Activated naive CD8-positive, alpha-beta T cell treated with anti-CD3 and anti-CD28 coated beads for 36 hours (primary cell): ENCODE data around the gene WDR37. TPM values are rescaled to one million over a fixed set of nuclear protein-coding genes. Genes with fewer than 3 reads are reported as not detected.
"Not testable (repeated sequence)": the region's sequence is repeated elsewhere in the genome, so short reads cannot be mapped to it uniquely, and the experiment has no call there.

ENCODE experiments used
- DNase-seq: peaks from one replicate; pipeline ENCODE4 v3.0.0; 2021
- H3K27ac Mint-ChIP-seq: one replicate; pipeline ENCODE4 v1.8.0; 2022; ENCODE audit warnings: mild to moderate bottlenecking, moderate library complexity, mixed read lengths
- H3K27me3 Mint-ChIP-seq: one replicate; pipeline ENCODE4 v1.8.0; 2022; ENCODE audit warnings: mild to moderate bottlenecking, mixed read lengths
- H3K36me3 Mint-ChIP-seq: one replicate; pipeline ENCODE4 v1.8.0; 2021; ENCODE audit warnings: mild to moderate bottlenecking, mixed read lengths
- H3K4me1 Mint-ChIP-seq: one replicate; pipeline ENCODE4 v1.8.0; 2021; ENCODE audit warnings: mixed read lengths
- H3K4me3 Mint-ChIP-seq: one replicate; pipeline ENCODE4 v1.8.0; 2022; ENCODE audit warnings: mild to moderate bottlenecking, moderate library complexity, mixed read lengths
- H3K9me3 Mint-ChIP-seq: one replicate; pipeline ENCODE4 v1.8.0; 2022; ENCODE audit warnings: mixed read lengths
- total RNA-seq, 2 experiments: library from RNA; stranded (reverse); gene quantifications; one replicate each; pipeline ENCODE4 v1.2.3, GENCODE V29; 2021

Gene WDR37
- total RNA-seq, 2 experiments from 2014 or later, result 14.0 to 14.2 TPM

- H3K36me3 Mint-ChIP-seq, result peaks cover 53% of the 10 kb centered on the region
- H3K9me3 Mint-ChIP-seq, result peaks cover 2% of the 10 kb centered on the region
- H3K27ac Mint-ChIP-seq, result peak overlapping the region; percentile 96
Observed at GRCh38 chr10:1049425-1049958, 6.7 kb upstream of the WDR37 start.

GRCh38 chr10:1050145-1050544, 6.0 kb upstream of the WDR37 start:
- peaks cover 2% of the 10 kb centered on the region for H3K9me3 Mint-ChIP-seq
- H3K27ac Mint-ChIP-seq, result peak overlapping the region; percentile 96
- H3K27me3 Mint-ChIP-seq, result no peaks in the 10 kb centered on the region
- H3K36me3 Mint-ChIP-seq, result peaks cover 49% of the 10 kb centered on the region
- H3K4me3 Mint-ChIP-seq, result peak overlapping the region; percentile 97
- no peak for DNase-seq
- H3K4me1 Mint-ChIP-seq, result peaks cover 57% of the 10 kb centered on the region

More at GRCh38 chr10:1049425-1049958, 6.7 kb upstream of the WDR37 start:
- no peak for DNase-seq
- Mint-ChIP-seq H3K4me1 (peaks cover 57% of the 10 kb centered on the region), H3K27me3 (no peaks in the 10 kb centered on the region), H3K4me3 (peak overlapping the region; percentile 97)

GRCh38 chr10:1050554-1050953, 5.6 kb upstream of the WDR37 start:
- peak overlapping the region; percentile 51 for H3K27ac Mint-ChIP-seq
- peaks cover 47% of the 10 kb centered on the region for H3K36me3 Mint-ChIP-seq
- peaks cover 55% of the 10 kb centered on the region for H3K4me1 Mint-ChIP-seq
- H3K27me3 Mint-ChIP-seq, result no peaks in the 10 kb centered on the region
- H3K9me3 Mint-ChIP-seq, result peaks cover 2% of the 10 kb centered on the region
- H3K4me3 Mint-ChIP-seq, result peak overlapping the region; percentile 97
- DNase-seq, result peak; percentile 46

GRCh38 chr10:1054684-1055083, 1.5 kb upstream of the WDR37 start:
- Mint-ChIP-seq H3K27ac (peak overlapping the region; percentile 72), H3K36me3 (peaks cover 40% of the 10 kb centered on the region), H3K4me1 (peaks cover 65% of the 10 kb centered on the region)

GRCh38 chr10:1057106-1057657, 997 bp downstream of the WDR37 start:
- H3K36me3 Mint-ChIP-seq, result peaks cover 40% of the 10 kb centered on the region
- peak overlapping the region; percentile 88 for H3K27ac Mint-ChIP-seq
- no peaks in the 10 kb centered on the region for H3K27me3 Mint-ChIP-seq
- no peak for DNase-seq
- H3K4me1 Mint-ChIP-seq, result peaks cover 73% of the 10 kb centered on the region
- no peaks in the 10 kb centered on the region for H3K9me3 Mint-ChIP-seq
- peak overlapping the region; percentile 98 for H3K4me3 Mint-ChIP-seq

More at GRCh38 chr10:1054684-1055083, 1.5 kb upstream of the WDR37 start:
- Mint-ChIP-seq H3K4me3 (peak overlapping the region; percentile 95), H3K9me3 (no peaks in the 10 kb centered on the region), H3K27me3 (no peaks in the 10 kb centered on the region)
- no peak for DNase-seq

- Mint-ChIP-seq H3K4me1 (peaks cover 74% of the 10 kb centered on the region), H3K9me3 (no peaks in the 10 kb centered on the region), H3K4me3 (peak overlapping the region; percentile 98), H3K27ac (peak overlapping the region; percentile 40), H3K36me3 (peaks cover 37% of the 10 kb centered on the region), H3K27me3 (no peaks in the 10 kb centered on the region)
- DNase-seq, result no peak
Observed at GRCh38 chr10:1058017-1058416, 1.8 kb downstream of the WDR37 start.

GRCh38 chr10:1059902-1060301, 3.7 kb downstream of the WDR37 start:
- no peak overlapping the region for H3K4me3 Mint-ChIP-seq
- no peaks in the 10 kb centered on the region for H3K9me3 Mint-ChIP-seq
- no peak overlapping the region for H3K27ac Mint-ChIP-seq
- peaks cover 37% of the 10 kb centered on the region for H3K36me3 Mint-ChIP-seq
- DNase-seq, result no peak
- H3K4me1 Mint-ChIP-seq, result peaks cover 74% of the 10 kb centered on the region
- H3K27me3 Mint-ChIP-seq, result no peaks in the 10 kb centered on the region

- peaks cover 27% of the 10 kb centered on the region for H3K36me3 Mint-ChIP-seq
- no peaks in the 10 kb centered on the region for H3K27me3 Mint-ChIP-seq
- H3K4me1 Mint-ChIP-seq, result peaks cover 76% of the 10 kb centered on the region
- peak overlapping the region; percentile 29 for H3K4me3 Mint-ChIP-seq
- H3K9me3 Mint-ChIP-seq, result no peaks in the 10 kb centered on the region
- DNase-seq, result no peak
- peak overlapping the region; percentile 81 for H3K27ac Mint-ChIP-seq
Observed at GRCh38 chr10:1061930-1062774, 6.0 kb downstream of the WDR37 start.

- Mint-ChIP-seq H3K27me3 (no peaks in the 10 kb centered on the region), H3K36me3 (peaks cover 27% of the 10 kb centered on the region), H3K4me3 (peak overlapping the region; percentile 40), H3K4me1 (peaks cover 75% of the 10 kb centered on the region), H3K27ac (peak overlapping the region; percentile 81), H3K9me3 (no peaks in the 10 kb centered on the region)
- DNase-seq, result peak; percentile 25
Observed at GRCh38 chr10:1063232-1063865, 7.2 kb downstream of the WDR37 start.

- Mint-ChIP-seq H3K27ac (peak overlapping the region; percentile 70), H3K4me1 (peaks cover 77% of the 10 kb centered on the region), H3K27me3 (no peaks in the 10 kb centered on the region), H3K36me3 (peaks cover 24% of the 10 kb centered on the region), H3K9me3 (no peaks in the 10 kb centered on the region), H3K4me3 (no peak overlapping the region)
- no peak for DNase-seq
Observed at GRCh38 chr10:1064964-1065247, 8.7 kb downstream of the WDR37 start.

GRCh38 chr10:1066734-1067133, 10.5 kb downstream of the WDR37 start:
- H3K27ac Mint-ChIP-seq, H3K9me3 Mint-ChIP-seq, H3K27me3 Mint-ChIP-seq, DNase-seq, H3K4me3 Mint-ChIP-seq: not testable (repeated sequence)
- peaks cover 66% of the 10 kb centered on the region for H3K4me1 Mint-ChIP-seq
- H3K36me3 Mint-ChIP-seq, result peaks cover 21% of the 10 kb centered on the region

- Mint-ChIP-seq H3K36me3 (peaks cover 13% of the 10 kb centered on the region), H3K27ac (peak overlapping the region; percentile 14), H3K27me3 (no peaks in the 10 kb centered on the region), H3K9me3 (no peaks in the 10 kb centered on the region), H3K4me1 (peaks cover 49% of the 10 kb centered on the region), H3K4me3 (no peak overlapping the region)
- DNase-seq, result no peak
Observed at GRCh38 chr10:1068380-1069361, 12.5 kb downstream of the WDR37 start.

- Mint-ChIP-seq H3K4me3 (no peak overlapping the region), H3K9me3 (no peaks in the 10 kb centered on the region), H3K27ac (no peak overlapping the region), H3K36me3 (peaks cover 10% of the 10 kb centered on the region), H3K4me1 (peaks cover 42% of the 10 kb centered on the region), H3K27me3 (no peaks in the 10 kb centered on the region)
- DNase-seq, result no peak
Observed at GRCh38 chr10:1070919-1071318, 14.7 kb downstream of the WDR37 start.

- H3K4me3 Mint-ChIP-seq, result no peak overlapping the region
- peaks cover 28% of the 10 kb centered on the region for H3K4me1 Mint-ChIP-seq
- no peak for DNase-seq
- H3K27me3 Mint-ChIP-seq, result no peaks in the 10 kb centered on the region
- peaks cover 13% of the 10 kb centered on the region for H3K36me3 Mint-ChIP-seq
- H3K27ac Mint-ChIP-seq, result no peak overlapping the region
- H3K9me3 Mint-ChIP-seq, result no peaks in the 10 kb centered on the region
Observed at GRCh38 chr10:1074052-1074747, 18.0 kb downstream of the WDR37 start.
